Inflammatory macrophage treated with lipopolysaccharide for 1 hour (primary cell): Measurements from ENCODE around the gene CIP2A.

ENCODE experiments used
- DNase-seq, 2 donors: peaks; one replicate each; pipeline ENCODE4 v3.0.0-alpha.2; 2020 to 2022

CIP2A gene

DNA sequence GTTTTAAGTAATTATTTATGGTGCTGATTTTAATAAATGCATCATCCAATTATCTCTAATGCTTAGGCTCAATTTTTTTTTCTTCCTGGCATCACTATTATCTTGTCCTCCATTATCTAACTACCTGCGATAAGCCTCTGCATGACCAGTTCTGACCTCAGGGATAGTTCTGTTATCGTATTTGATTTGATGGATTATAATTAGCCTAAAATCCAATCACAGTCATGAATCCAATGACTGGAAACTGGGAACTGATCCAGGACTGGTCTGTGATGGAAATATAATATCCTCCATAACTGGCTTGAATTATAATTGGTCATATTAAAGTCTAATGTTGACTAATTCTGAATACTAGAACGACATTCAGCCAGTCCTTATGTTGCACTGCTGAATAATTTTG is 80.0 kb downstream of the CIP2A start:
- no peak for DNase-seq

- DNase-seq: no peak
Measured at GRCh38 chr3:108507902-108508301, 81.3 kb downstream of the CIP2A start.

DNA sequence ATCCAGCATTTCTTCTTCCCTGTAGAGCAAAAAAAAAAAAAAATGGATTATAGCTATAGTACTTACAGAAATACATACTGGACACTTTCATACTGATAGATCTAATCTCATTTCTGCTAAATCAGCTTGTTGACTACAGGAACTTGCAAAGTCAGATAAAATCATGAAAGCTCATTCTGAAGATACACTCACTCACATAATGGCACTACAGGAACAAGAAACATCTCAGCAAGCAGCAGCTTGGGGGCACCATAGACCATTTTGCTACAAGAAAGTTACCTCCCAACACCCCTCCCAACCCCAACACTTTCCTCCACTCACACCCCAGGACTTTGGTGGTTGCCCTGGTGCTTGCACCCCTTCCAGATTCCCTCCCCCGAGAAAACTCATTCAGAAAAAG is 83.4 kb downstream of the CIP2A start:
- DNase-seq: no peak

DNA sequence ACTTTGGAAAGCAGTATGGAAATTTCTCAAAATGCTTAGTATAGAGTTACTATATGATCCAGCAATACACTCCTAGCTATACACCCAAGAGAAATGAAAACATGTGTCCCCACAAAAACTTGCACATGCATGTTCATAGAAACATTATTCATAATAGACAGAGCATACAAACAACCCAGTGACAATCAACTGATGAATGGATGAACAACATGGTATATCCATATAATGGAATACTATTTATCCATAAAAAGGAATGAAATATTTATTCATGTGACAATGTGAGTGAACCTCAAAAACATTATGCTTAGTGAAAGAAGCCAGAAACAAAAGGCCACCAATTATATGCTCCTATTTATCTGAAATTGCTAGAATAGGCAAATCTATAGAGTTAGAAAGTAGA is 85.5 kb downstream of the CIP2A start:
- no peak for DNase-seq

DNA sequence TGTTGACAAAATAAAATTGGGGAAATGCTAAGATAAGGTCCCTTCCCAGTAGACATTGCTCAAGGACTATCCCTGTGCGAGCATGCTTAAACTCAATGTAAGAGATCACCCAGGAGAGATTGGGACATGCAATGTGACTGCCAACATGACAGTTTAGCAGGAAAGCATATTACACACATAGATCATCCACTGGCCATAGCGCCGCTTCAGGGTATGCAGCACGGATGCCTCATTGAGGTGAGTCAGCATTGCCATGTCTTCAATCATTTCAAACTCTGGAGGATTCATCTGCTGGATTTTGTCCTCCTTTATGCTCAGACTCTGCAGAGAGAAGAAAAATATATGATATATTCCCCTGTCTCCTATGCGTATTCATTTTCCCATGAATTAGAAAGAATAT is 87.7 kb downstream of the CIP2A start:
- DNase-seq: no peak

DNA sequence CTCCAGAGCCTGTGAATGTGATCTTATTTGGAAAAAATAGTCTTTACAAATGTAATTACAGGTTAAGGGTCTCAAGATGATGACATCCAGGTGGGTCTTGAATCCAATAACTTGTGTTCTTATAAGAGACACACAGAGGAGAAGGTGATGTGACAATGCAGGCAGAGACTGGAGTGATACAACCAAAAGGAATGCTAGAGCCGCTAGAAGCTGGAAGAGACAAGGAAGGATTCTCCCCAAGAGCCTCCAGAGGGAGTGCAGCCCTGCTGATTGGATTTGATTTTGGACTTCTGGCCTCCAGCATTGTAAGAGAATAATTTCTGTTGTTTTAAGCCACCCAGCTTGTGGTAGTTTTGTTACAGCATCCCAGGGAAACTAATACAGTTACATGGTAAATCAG is 88.5 kb downstream of the CIP2A start:
- no peak for DNase-seq
